HL-60 (cell line): ENCODE measurements around the gene OBI1.
A peak's percentile ranks its signal among the peaks of the same experiment; 100 is the strongest.

Experiments
- DNase-seq, 2 experiments: peaks; one replicate each; pipeline ENCODE4 v3.0.0-alpha.2; 2010 to 2020; ENCODE audit warnings: low read depth in 1 of 2, low spot score in 1 of 2
- H3K27ac ChIP-seq: fragments of 250-450 bp; sonication (Bioruptor Pico); replicated peaks from 2 replicates; pipeline ENCODE4 v1.5.1; 2020; ENCODE audit warnings: mild to moderate bottlenecking, moderate library complexity
- H3K27me3 ChIP-seq: fragments of 250-450 bp; sonication (Bioruptor Pico); 2 replicates; pipeline ENCODE4 v1.5.1; 2021; ENCODE audit warnings: mild to moderate bottlenecking, moderate library complexity; ENCODE audit not compliant: insufficient read depth, poor library complexity, severe bottlenecking
- H3K4me3 ChIP-seq: replicated peaks from 2 replicates; pipeline ENCODE4 v1.5.1; 2011; ENCODE audit warnings: mild to moderate bottlenecking, control low read depth, low read length; ENCODE audit not compliant: insufficient read depth
- GABPA ChIP-seq: IDR thresholded peaks from 2 replicates; pipeline ENCODE4 v1.6.1; 2012; ENCODE audit warnings: low read depth
- POLR2AphosphoS5 ChIP-seq: IDR thresholded peaks from 2 replicates; pipeline ENCODE4 v1.6.1; 2012; ENCODE audit warnings: low read depth
- SPI1 ChIP-seq: IDR thresholded peaks from 2 replicates; pipeline ENCODE4 v1.6.1; 2012; ENCODE audit warnings: low read depth, mild to moderate bottlenecking, borderline replicate concordance
- TF ChIP-seq, protein P1 (sequence below): IDR thresholded peaks from one replicate; pipeline ENCODE4 v1.5.1; 2011; ENCODE audit warnings: low read length, control low read depth, inconsistent platforms; ENCODE audit not compliant: insufficient read depth
- TF ChIP-seq, protein P2 (sequence below): IDR thresholded peaks from 2 replicates; pipeline ENCODE4 v1.6.1; 2012; ENCODE audit warnings: low read depth; ENCODE audit not compliant: insufficient replicate concordance

The OBI1 gene

DNA sequence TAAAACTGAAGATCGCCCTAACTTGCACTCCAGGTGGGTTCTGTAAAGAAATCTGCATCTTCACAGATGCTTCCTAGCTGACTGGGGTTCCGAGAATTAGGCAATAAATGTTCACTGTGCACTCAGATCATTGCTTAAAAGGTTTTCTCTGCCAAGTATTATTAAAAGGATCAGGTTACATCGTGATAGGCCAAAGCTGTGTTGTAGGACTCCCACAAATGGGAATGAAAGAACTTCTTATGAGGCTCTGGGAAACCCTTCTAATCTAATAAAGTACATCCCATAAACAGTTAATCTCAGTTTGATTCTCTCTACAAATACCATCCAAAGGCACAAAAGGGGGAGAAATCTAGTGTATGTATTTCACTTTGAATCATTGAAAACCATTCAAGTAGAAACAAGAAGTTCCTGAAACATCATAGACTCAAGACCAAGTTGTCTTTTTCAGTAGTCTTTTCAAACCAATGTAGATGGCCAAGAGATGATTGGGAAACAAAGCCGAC lies 48.5 kb downstream of the OBI1 start:
- peaks cover 53% of the 10 kb centered on the region for H3K27me3 ChIP-seq
- no peak overlapping the region for H3K27ac ChIP-seq
- no peak overlapping the region for H3K4me3 ChIP-seq
- DNase-seq = no peak
- no peak for TF ChIP-seq SPI1
- TF ChIP-seq, protein P1, sequence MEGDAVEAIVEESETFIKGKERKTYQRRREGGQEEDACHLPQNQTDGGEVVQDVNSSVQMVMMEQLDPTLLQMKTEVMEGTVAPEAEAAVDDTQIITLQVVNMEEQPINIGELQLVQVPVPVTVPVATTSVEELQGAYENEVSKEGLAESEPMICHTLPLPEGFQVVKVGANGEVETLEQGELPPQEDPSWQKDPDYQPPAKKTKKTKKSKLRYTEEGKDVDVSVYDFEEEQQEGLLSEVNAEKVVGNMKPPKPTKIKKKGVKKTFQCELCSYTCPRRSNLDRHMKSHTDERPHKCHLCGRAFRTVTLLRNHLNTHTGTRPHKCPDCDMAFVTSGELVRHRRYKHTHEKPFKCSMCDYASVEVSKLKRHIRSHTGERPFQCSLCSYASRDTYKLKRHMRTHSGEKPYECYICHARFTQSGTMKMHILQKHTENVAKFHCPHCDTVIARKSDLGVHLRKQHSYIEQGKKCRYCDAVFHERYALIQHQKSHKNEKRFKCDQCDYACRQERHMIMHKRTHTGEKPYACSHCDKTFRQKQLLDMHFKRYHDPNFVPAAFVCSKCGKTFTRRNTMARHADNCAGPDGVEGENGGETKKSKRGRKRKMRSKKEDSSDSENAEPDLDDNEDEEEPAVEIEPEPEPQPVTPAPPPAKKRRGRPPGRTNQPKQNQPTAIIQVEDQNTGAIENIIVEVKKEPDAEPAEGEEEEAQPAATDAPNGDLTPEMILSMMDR = no peak
- TF ChIP-seq, protein P2, sequence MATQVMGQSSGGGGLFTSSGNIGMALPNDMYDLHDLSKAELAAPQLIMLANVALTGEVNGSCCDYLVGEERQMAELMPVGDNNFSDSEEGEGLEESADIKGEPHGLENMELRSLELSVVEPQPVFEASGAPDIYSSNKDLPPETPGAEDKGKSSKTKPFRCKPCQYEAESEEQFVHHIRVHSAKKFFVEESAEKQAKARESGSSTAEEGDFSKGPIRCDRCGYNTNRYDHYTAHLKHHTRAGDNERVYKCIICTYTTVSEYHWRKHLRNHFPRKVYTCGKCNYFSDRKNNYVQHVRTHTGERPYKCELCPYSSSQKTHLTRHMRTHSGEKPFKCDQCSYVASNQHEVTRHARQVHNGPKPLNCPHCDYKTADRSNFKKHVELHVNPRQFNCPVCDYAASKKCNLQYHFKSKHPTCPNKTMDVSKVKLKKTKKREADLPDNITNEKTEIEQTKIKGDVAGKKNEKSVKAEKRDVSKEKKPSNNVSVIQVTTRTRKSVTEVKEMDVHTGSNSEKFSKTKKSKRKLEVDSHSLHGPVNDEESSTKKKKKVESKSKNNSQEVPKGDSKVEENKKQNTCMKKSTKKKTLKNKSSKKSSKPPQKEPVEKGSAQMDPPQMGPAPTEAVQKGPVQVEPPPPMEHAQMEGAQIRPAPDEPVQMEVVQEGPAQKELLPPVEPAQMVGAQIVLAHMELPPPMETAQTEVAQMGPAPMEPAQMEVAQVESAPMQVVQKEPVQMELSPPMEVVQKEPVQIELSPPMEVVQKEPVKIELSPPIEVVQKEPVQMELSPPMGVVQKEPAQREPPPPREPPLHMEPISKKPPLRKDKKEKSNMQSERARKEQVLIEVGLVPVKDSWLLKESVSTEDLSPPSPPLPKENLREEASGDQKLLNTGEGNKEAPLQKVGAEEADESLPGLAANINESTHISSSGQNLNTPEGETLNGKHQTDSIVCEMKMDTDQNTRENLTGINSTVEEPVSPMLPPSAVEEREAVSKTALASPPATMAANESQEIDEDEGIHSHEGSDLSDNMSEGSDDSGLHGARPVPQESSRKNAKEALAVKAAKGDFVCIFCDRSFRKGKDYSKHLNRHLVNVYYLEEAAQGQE = no peak
- no peak for TF ChIP-seq POLR2AphosphoS5
- no peak for TF ChIP-seq GABPA

DNA sequence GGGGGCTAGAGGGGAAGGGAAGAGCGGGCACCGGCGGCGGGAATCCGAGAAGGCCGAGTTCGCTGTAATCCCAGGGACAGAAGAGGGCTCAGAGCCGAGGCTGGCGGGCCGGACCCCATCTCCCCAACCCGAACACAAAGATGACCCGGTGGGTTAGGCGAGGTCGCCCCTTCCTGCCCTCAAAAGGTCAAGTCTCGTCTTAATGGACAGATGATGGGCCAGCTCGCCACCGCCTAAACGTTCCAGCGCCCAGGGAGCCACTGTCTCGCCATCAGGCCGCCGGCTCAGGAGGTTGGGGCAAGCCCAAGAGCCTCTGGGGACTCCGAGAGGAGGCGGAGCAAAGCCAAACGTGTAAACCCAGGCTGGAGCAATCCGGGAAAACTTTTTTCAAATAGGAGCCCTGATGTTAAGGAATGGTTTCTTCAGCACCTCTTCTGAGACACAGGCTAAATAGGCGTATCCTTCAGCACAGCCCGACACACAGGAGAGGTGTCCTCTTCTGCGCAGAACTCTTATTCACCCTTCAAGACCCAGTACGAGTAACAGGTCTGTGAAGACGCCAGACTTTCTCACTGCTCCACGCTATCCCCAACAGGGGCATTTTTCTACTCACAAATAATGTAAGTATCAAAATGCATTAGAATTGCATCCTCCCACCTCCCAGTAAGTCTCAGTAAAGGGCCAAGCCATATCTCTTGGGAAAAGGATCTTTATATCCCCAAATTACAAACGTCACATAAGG lies 49.3 kb downstream of the OBI1 start:
- DNase-seq = no peak
- Histone ChIP-seq H3K27me3 (peaks cover 61% of the 10 kb centered on the region), H3K4me3 (no peak overlapping the region), H3K27ac (no peak overlapping the region)
- TF ChIP-seq SPI1 = no peak
- TF ChIP-seq POLR2AphosphoS5 = no peak
- TF ChIP-seq, protein P2 = no peak
- TF ChIP-seq, protein P1 = no peak
- no peak for TF ChIP-seq GABPA

DNA sequence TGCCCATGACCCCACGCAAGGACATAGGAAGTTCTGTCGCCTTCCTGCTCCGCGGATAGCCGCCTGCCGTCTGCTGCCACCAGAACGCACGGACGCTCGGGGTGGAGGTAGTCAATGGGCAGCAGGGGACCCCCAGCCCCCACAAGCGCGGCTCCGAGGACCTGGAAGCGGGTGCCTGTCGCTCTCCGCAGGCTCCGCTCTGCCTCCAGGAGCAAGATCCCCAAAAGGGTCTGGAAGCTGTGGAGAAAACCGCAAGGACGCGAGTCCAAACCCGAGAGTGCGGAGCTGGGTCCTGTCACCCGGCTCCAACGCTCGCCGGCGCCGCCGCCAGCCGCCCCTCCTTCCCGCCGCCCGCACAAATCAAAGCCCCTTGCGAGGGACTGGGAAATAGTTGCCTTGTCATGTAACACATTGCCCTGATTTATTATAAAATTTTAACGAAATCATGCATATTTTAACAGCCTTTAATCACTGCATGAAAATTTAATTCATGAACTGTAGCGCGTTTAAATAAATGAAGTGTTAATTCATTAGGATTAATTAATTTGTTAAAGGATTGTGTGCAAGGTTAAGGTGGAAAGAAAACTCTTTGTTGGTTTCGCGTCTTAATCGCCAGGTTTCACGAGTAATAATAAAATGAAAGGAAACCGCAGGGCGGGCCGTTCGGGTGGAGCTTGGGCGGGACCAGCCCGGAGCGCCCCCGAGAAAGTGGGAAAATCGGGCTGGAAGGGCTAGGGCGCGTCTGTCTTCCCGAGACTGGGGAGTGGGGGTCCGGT lies 50.1 kb downstream of the OBI1 start:
- no peak for DNase-seq
- peaks cover 69% of the 10 kb centered on the region for H3K27me3 ChIP-seq
- TF ChIP-seq GABPA (no peak), SPI1 (no peak), POLR2AphosphoS5 (no peak)
- TF ChIP-seq, protein P1 = no peak
- TF ChIP-seq, protein P2 = no peak
- 0 out of 2 replicates have a peak overlapping the region, but pooled peaks have one; percentile 8 for H3K4me3 ChIP-seq
- no peak overlapping the region for H3K27ac ChIP-seq
